IMR-90 (cell line): ENCODE data around the gene KRTAP13-4. TPM values are rescaled to one million over a fixed set of nuclear protein-coding genes. Genes with fewer than 3 reads are reported as not detected.

Experiments used
- ATAC-seq: fragments of 200-7000 bp; cut with Tn5 transposase; 2 replicates; pipeline ENCODE4 v1.9.1; 2020; ENCODE audit warnings: low read depth, mild to moderate bottlenecking, moderate library complexity
- BruUV-seq: library from RNA; stranded (reverse); fragments of 400-500 nt; replicated peaks from 2 replicates; lab custom pipeline; 2021; lab: Mats Ljungman, UMichigan
- CTCF ChIA-PET: fragments of 300-600 bp; formaldehyde crosslinking; extraction: SDS; loops from one replicate; lab custom pipeline; 2021; ENCODE audit warnings: antibody characterized with exemption; lab: Yijun Ruan, JAX
- POLR2A ChIA-PET: fragments of 300-600 bp; sonication (Branson Sonifier 250); formaldehyde crosslinking; loops from one replicate; lab custom pipeline; 2022; ENCODE audit warnings: antibody characterized with exemption; ENCODE audit not compliant: unreplicated experiment; lab: Charles Lee
- DNase-seq: peaks from one replicate; pipeline ENCODE4 v3.0.0; 2013
- H2AFZ ChIP-seq: replicated peaks from 2 replicates; pipeline ENCODE3; 2013; ENCODE audit warnings: low read length, mild to moderate bottlenecking; ENCODE audit not compliant: poor library complexity
- H2AK5ac ChIP-seq: 2 replicates; pipeline ENCODE4 v1.6.1; 2013; ENCODE audit warnings: low read depth, low read length, inconsistent platforms
- H2AK9ac ChIP-seq: replicated peaks from 2 replicates; pipeline ENCODE3; 2013; ENCODE audit warnings: mild to moderate bottlenecking, low read depth, low read length, moderate library complexity; ENCODE audit not compliant: poor library complexity
- H2BK120ac ChIP-seq: 2 replicates; pipeline ENCODE4 v1.6.1; 2013; ENCODE audit warnings: low read depth, low read length, inconsistent platforms
- H2BK15ac ChIP-seq: 3 replicates; pipeline ENCODE4 v1.6.1; 2013; ENCODE audit warnings: low read depth, low read length, inconsistent platforms
- H2BK20ac ChIP-seq: 2 replicates; pipeline ENCODE4 v1.6.1; 2013; ENCODE audit warnings: low read depth, mild to moderate bottlenecking, inconsistent platforms, low read length, moderate library complexity
- H2BK5ac ChIP-seq: 2 replicates; pipeline ENCODE4 v1.6.1; 2013; ENCODE audit warnings: mild to moderate bottlenecking, low read depth, low read length, inconsistent platforms; ENCODE audit not compliant: poor library complexity, severe bottlenecking
- H3K14ac ChIP-seq: replicated peaks from 2 replicates; pipeline ENCODE4 v1.6.1; 2013; ENCODE audit warnings: low read depth, low read length, inconsistent platforms
- H3K18ac ChIP-seq: 2 replicates; pipeline ENCODE4 v1.6.1; 2013; ENCODE audit warnings: low read depth, low read length, control low read depth
- H3K23ac ChIP-seq: 2 replicates; pipeline ENCODE4 v1.6.1; 2013; ENCODE audit warnings: low read depth, low read length, inconsistent platforms
- H3K27ac ChIP-seq: 2 replicates; pipeline ENCODE4 v1.5.1; 2013; ENCODE audit warnings: mild to moderate bottlenecking, control low read depth, low read length; ENCODE audit not compliant: insufficient read depth
- H3K27me3 ChIP-seq: 2 replicates; pipeline ENCODE4 v1.6.1; 2013; ENCODE audit warnings: low read length; ENCODE audit not compliant: control insufficient read depth, insufficient read depth
- H3K36me3 ChIP-seq: 2 replicates; pipeline ENCODE4 v1.6.1; 2013; ENCODE audit warnings: low read length, mixed read lengths; ENCODE audit not compliant: control insufficient read depth, insufficient read depth
- H3K4ac ChIP-seq: 2 replicates; pipeline ENCODE4 v1.6.1; 2013; ENCODE audit warnings: low read depth, low read length, inconsistent platforms
- H3K4me1 ChIP-seq: 2 replicates; pipeline ENCODE4 v1.6.1; 2013; ENCODE audit warnings: low read length, mixed read lengths; ENCODE audit not compliant: control insufficient read depth, insufficient read depth
- H3K4me2 ChIP-seq: 2 replicates; pipeline ENCODE4 v1.6.1; 2013; ENCODE audit warnings: low read depth, mild to moderate bottlenecking, control low read depth, low read length, moderate library complexity
- H3K4me3 ChIP-seq: 2 replicates; pipeline ENCODE4 v1.5.1; 2013; ENCODE audit warnings: low read depth, mild to moderate bottlenecking, control low read depth, low read length, moderate library complexity; ENCODE audit not compliant: insufficient read depth
- H3K56ac ChIP-seq: 2 replicates; pipeline ENCODE4 v1.6.1; 2013; ENCODE audit warnings: low read length, inconsistent platforms; ENCODE audit not compliant: insufficient read depth; ENCODE audit errors: extremely low read depth
- H3K79me1 ChIP-seq, 2 experiments: 2 replicates each; pipeline ENCODE4 v1.6.1; 2013; ENCODE audit warnings: low read length in 2 of 2, inconsistent platforms in 1 of 2, low read depth in 1 of 2
- H3K9ac ChIP-seq: 2 replicates; pipeline ENCODE4 v1.6.1; 2013; ENCODE audit warnings: low read depth, low read length, control low read depth
- H3K9me1 ChIP-seq: 2 replicates; pipeline ENCODE4 v1.6.1; 2013; ENCODE audit warnings: low read length, inconsistent platforms; ENCODE audit not compliant: insufficient read depth
- H3K9me3 ChIP-seq: 2 replicates; pipeline ENCODE4 v1.6.1; 2013; ENCODE audit warnings: low read length; ENCODE audit not compliant: control insufficient read depth, insufficient read depth
- H4K20me1 ChIP-seq: 2 replicates; pipeline ENCODE4 v1.6.1; 2013; ENCODE audit warnings: low read length, inconsistent platforms; ENCODE audit not compliant: insufficient read depth
- H4K5ac ChIP-seq: 2 replicates; pipeline ENCODE4 v1.6.1; 2013; ENCODE audit warnings: mild to moderate bottlenecking, low read depth, low read length, control low read depth
- H4K8ac ChIP-seq, 2 experiments: 2 replicates each; pipeline ENCODE4 v1.6.1; 2013; ENCODE audit warnings: low read depth in 2 of 2, low read length in 2 of 2, control low read depth in 1 of 2, inconsistent platforms in 1 of 2
- H4K91ac ChIP-seq: 2 replicates; pipeline ENCODE4 v1.6.1; 2013; ENCODE audit warnings: low read depth, low read length, inconsistent platforms; ENCODE audit not compliant: insufficient read depth
- BHLHE40 ChIP-seq: fragments of 150-350 bp; IDR thresholded peaks from 2 replicates; pipeline ENCODE4 v1.6.1; 2016; ENCODE audit warnings: mild to moderate bottlenecking, low read depth, low read length
- CEBPB ChIP-seq: IDR thresholded peaks from 2 replicates; pipeline ENCODE4 v1.6.1; 2012; ENCODE audit warnings: low read depth, low read length, improper control_type of control experiment
- CTCF ChIP-seq: conservative IDR thresholded peaks from 2 replicates; pipeline ENCODE4 v1.5.1; 2012; ENCODE audit warnings: mild to moderate bottlenecking, low read depth, low read length, improper control_type of control experiment
- ELK1 ChIP-seq: fragments of 150-350 bp; IDR thresholded peaks from 2 replicates; pipeline ENCODE4 v1.6.1; 2016; ENCODE audit warnings: low read depth, mild to moderate bottlenecking, low read length, moderate library complexity, borderline replicate concordance
- FOS ChIP-seq: fragments of 150-350 bp; IDR thresholded peaks from 2 replicates; pipeline ENCODE4 v1.6.1; 2016; ENCODE audit warnings: low read depth, low read length
- MAFK ChIP-seq: IDR thresholded peaks from 2 replicates; pipeline ENCODE4 v1.6.1; 2012; ENCODE audit warnings: low read depth, low read length, improper control_type of control experiment
- MAZ ChIP-seq: IDR thresholded peaks from 2 replicates; pipeline ENCODE4 v1.6.1; 2012; ENCODE audit warnings: low read depth, mild to moderate bottlenecking, low read length, improper control_type of control experiment, moderate library complexity, borderline replicate concordance
- MXI1 ChIP-seq: IDR thresholded peaks from 2 replicates; pipeline ENCODE4 v1.6.1; 2012; ENCODE audit warnings: low read depth, mild to moderate bottlenecking, low read length, moderate library complexity, borderline replicate concordance
- NFE2L2 ChIP-seq: fragments of 150-350 bp; IDR thresholded peaks from 2 replicates; pipeline ENCODE4 v1.6.1; 2016; ENCODE audit warnings: low read depth, mild to moderate bottlenecking, low read length
- POLR2A ChIP-seq: IDR thresholded peaks from 2 replicates; pipeline ENCODE4 v1.6.1; 2012; ENCODE audit warnings: mild to moderate bottlenecking, low read depth, low read length
- RAD21 ChIP-seq: IDR thresholded peaks from 2 replicates; pipeline ENCODE4 v1.6.1; 2012; ENCODE audit warnings: low read length, improper control_type of control experiment
- RCOR1 ChIP-seq: IDR thresholded peaks from 2 replicates; pipeline ENCODE4 v1.6.1; 2012; ENCODE audit warnings: mild to moderate bottlenecking, low read length, improper control_type of control experiment; ENCODE audit not compliant: insufficient replicate concordance
- RFX5 ChIP-seq: IDR thresholded peaks from 2 replicates; pipeline ENCODE4 v1.8.0; 2012; ENCODE audit warnings: low read depth, mild to moderate bottlenecking, low read length, moderate library complexity
- SMC3 ChIP-seq: fragments of 150-350 bp; IDR thresholded peaks from 2 replicates; pipeline ENCODE4 v1.6.1; 2016; ENCODE audit warnings: low read depth, mild to moderate bottlenecking, antibody characterized with exemption, low read length, moderate library complexity
- USF2 ChIP-seq: fragments of 150-350 bp; IDR thresholded peaks from 2 replicates; pipeline ENCODE4 v1.6.1; 2017; ENCODE audit warnings: mild to moderate bottlenecking, antibody characterized with exemption, low read length, low read depth
- WGBS, 2 experiments: methylation state at CpG; one replicate each; pipeline versions ENCODE4 v1.1.5 to v1.1.7; 2013; ENCODE audit warnings: missing lambda C conversion rate in 2 of 2; ENCODE audit not compliant: insufficient read length in 1 of 2; ENCODE audit errors: extremely low coverage in 2 of 2; 5-methylcytosine and 5-hydroxymethylcytosine counted together
- dilution Hi-C: fragments of 300-500 bp; cut with HindIII; formaldehyde crosslinking; loops from one replicate; pipeline ENCODE4 v1.14.3; 2018; ENCODE audit warnings: low sequenced_read_pairs; ENCODE audit not compliant: unreplicated experiment
- in situ Hi-C: fragments of 300-500 bp; cut with MboI; formaldehyde crosslinking; loops from 3 replicates; pipeline ENCODE4 v1.14.3; 2019; ENCODE audit warnings: low sequenced_read_pairs, inconsistent platforms, mixed read lengths
- intact Hi-C: fragments of 100-400 bp; cut with micrococcal nuclease; formaldehyde crosslinking; loops from 2 replicates; pipeline ENCODE4 v1.10.0; 2022
- polyA plus RNA-seq, 3 experiments: library from polyadenylated mRNA; depleted of rRNA; stranded (reverse); fragments of >200 nt; gene quantifications; 2 replicates each; pipeline ENCODE4 v1.2.3, GENCODE V29; 2012; ENCODE audit warnings: low replicate concordance in 1 of 3
- total RNA-seq: library from RNA; depleted of rRNA; stranded (reverse); fragments of >200 nt; gene quantifications from 2 replicates; pipeline ENCODE4 v1.2.3, GENCODE V29; 2012

KRTAP13-4 gene
- total and polyA plus RNA-seq, 2 of the 4 experiments (the other 2 are of a cell fraction): not detected

GRCh38 chr21:30382201-30382600, 47.8 kb upstream of the KRTAP13-4 start:
- Histone ChIP-seq H3K4me1 (no peaks in the 10 kb centered on the region), H4K20me1 (no peaks in the 10 kb centered on the region), H3K9ac (no peak overlapping the region), H3K79me1 (no peaks in the 10 kb centered on the region), H4K91ac (no peak overlapping the region), H3K23ac (no peak overlapping the region), H2AK5ac (no peak overlapping the region), H2BK20ac (no peak overlapping the region), H4K5ac (no peak overlapping the region), H3K9me3 (peaks cover 12% of the 10 kb centered on the region), H4K8ac (no peak overlapping the region), H3K27me3 (no peaks in the 10 kb centered on the region), H2BK120ac (no peak overlapping the region), H2BK15ac (no peak overlapping the region), H3K9me1 (no peaks in the 10 kb centered on the region), H2AFZ (no peak overlapping the region), H3K4me2 (no peak overlapping the region), H3K18ac (no peak overlapping the region), H3K4me3 (no peak overlapping the region), H2BK5ac (no peak overlapping the region), H3K56ac (no peak overlapping the region), H3K14ac (no peak overlapping the region), H3K27ac (no peak overlapping the region), H3K36me3 (no peaks in the 10 kb centered on the region), H2AK9ac (no peak overlapping the region), H3K4ac (no peak overlapping the region)
- no TSS peak for BruUV-seq
- DNase-seq (no peak), ATAC-seq (no peak)
- in situ Hi-C loops (no loop called here), intact Hi-C loops (no loop called here), dilution Hi-C loops (no loop called here)
- POLR2A ChIA-PET: no interaction called here
- TF ChIP-seq MXI1: no peak
- TF ChIP-seq NFE2L2: no peak
- no peak for TF ChIP-seq RAD21
- no peak for TF ChIP-seq USF2
- TF ChIP-seq POLR2A: no peak
- TF ChIP-seq RFX5: no peak
- no peak for TF ChIP-seq CEBPB
- no peak for TF ChIP-seq FOS
- no peak for TF ChIP-seq BHLHE40
- no peak for TF ChIP-seq ELK1
- no peak for TF ChIP-seq CTCF
- no peak for TF ChIP-seq MAFK
- TF ChIP-seq MAZ: no peak
- TF ChIP-seq SMC3: no peak
- TF ChIP-seq RCOR1: no peak
- WGBS, 2 experiments: no CpG with 5 or more reads among the region's 1 CpG
- CTCF ChIA-PET: no interaction called here
